Naive B cell (primary cell): Measurements from ENCODE around the gene HCRTR1. TPM values are rescaled to one million over a fixed set of nuclear protein-coding genes. Genes with fewer than 3 reads are reported as not detected.

ENCODE experiments used
- ATAC-seq, 2 donors: fragments of 150-1000 bp; cut with Tn5 transposase; 2 replicates each; pipeline ENCODE4 v1.10.0; 2021; ENCODE audit warnings: low read depth in 2 of 2, mild to moderate bottlenecking in 2 of 2, moderate library complexity in 2 of 2
- DNase-seq: peaks from one replicate; pipeline ENCODE4 v3.0.0; 2022
- H3K27ac Mint-ChIP-seq, 6 donors: one replicate each; pipeline ENCODE4 v1.8.0; 2020 to 2022; ENCODE audit warnings: mild to moderate bottlenecking in 6 of 6, mixed read lengths in 6 of 6, moderate library complexity in 5 of 6, inconsistent platforms in 2 of 6
- H3K27me3 Mint-ChIP-seq, 3 donors: one replicate each; pipeline ENCODE4 v1.8.0; 2021 to 2022; ENCODE audit warnings: mixed read lengths in 3 of 3, mild to moderate bottlenecking in 1 of 3
- H3K36me3 Mint-ChIP-seq, 2 donors: one replicate each; pipeline ENCODE4 v1.8.0; 2020 to 2022; ENCODE audit warnings: mixed read lengths in 2 of 2, inconsistent platforms in 1 of 2, mild to moderate bottlenecking in 1 of 2
- H3K4me1 Mint-ChIP-seq, 3 donors: one replicate each; pipeline ENCODE4 v1.8.0; 2020 to 2022; ENCODE audit warnings: mixed read lengths in 3 of 3, inconsistent platforms in 1 of 3, mild to moderate bottlenecking in 1 of 3, moderate library complexity in 1 of 3
- H3K4me3 Mint-ChIP-seq, 8 donors: one replicate each; pipeline ENCODE4 v1.8.0; 2020 to 2022; ENCODE audit warnings: mild to moderate bottlenecking in 8 of 8, mixed read lengths in 8 of 8, moderate library complexity in 8 of 8, inconsistent platforms in 2 of 8
- H3K9me3 Mint-ChIP-seq, 7 donors: one replicate each; pipeline ENCODE4 v1.8.0; 2020 to 2022; ENCODE audit warnings: mixed read lengths in 7 of 7, mild to moderate bottlenecking in 5 of 7, inconsistent platforms in 2 of 7, moderate library complexity in 1 of 7
- polyA plus RNA-seq, 6 donors: library from polyadenylated mRNA; unstranded; fragments of 300-500 nt; fragmentation: Illumina TruSeq; gene quantifications; one replicate each; pipeline ENCODE4 v1.2.3, GENCODE V29; 2021; ENCODE audit warnings: low read depth in 6 of 6

HCRTR1 gene
- polyA plus RNA-seq, 6 donors from 2014 or later: not detected

GRCh38 chr1:31657020-31657804 is 39.7 kb downstream of the HCRTR1 start:
- H3K27me3 Mint-ChIP-seq: peaks cover 4 to 44% (median 33%) of the 10 kb centered on the region in 3 donors
- no peaks in the 10 kb centered on the region for H3K4me1 Mint-ChIP-seq
- H3K4me3 Mint-ChIP-seq: no peak overlapping the region
- DNase-seq: no peak
- H3K9me3 Mint-ChIP-seq: no peaks in the 10 kb centered on the region
- H3K36me3 Mint-ChIP-seq: no peaks in the 10 kb centered on the region
- ATAC-seq: no peak
- H3K27ac Mint-ChIP-seq: no peak overlapping the region

GRCh38 chr1:31657972-31658510 is 40.6 kb downstream of the HCRTR1 start:
- no peak overlapping the region for H3K4me3 Mint-ChIP-seq
- ATAC-seq (no peak), DNase-seq (no peak)
- no peaks in the 10 kb centered on the region for H3K36me3 Mint-ChIP-seq
- no peaks in the 10 kb centered on the region for H3K9me3 Mint-ChIP-seq
- peaks cover 4 to 47% (median 37%) of the 10 kb centered on the region in 3 donors for H3K27me3 Mint-ChIP-seq
- H3K4me1 Mint-ChIP-seq: no peaks in the 10 kb centered on the region
- no peak overlapping the region for H3K27ac Mint-ChIP-seq

- peak overlapping the region in 1 of 8 donors; percentile 1 for H3K4me3 Mint-ChIP-seq
- H3K36me3 Mint-ChIP-seq: no peaks in the 10 kb centered on the region
- ATAC-seq (no peak), DNase-seq (no peak)
- H3K9me3 Mint-ChIP-seq: no peaks in the 10 kb centered on the region
- peaks cover 0 to 3% (median 0%) of the 10 kb centered on the region in 3 donors for H3K4me1 Mint-ChIP-seq
- H3K27me3 Mint-ChIP-seq: peaks cover 4 to 50% (median 41%) of the 10 kb centered on the region in 3 donors
- no peak overlapping the region for H3K27ac Mint-ChIP-seq
These were observed 41.2 kb downstream of the HCRTR1 start for GRCh38 chr1:31658721-31659120.

- Mint-ChIP-seq H3K27ac (no peak overlapping the region), H3K4me3 (no peak overlapping the region), H3K27me3 (peaks cover 4 to 43% (median 41%) of the 10 kb centered on the region in 3 donors), H3K4me1 (peaks cover 0 to 5% (median 2%) of the 10 kb centered on the region in 3 donors), H3K9me3 (no peaks in the 10 kb centered on the region), H3K36me3 (no peaks in the 10 kb centered on the region)
- DNase-seq: no peak
- no peak for ATAC-seq
These were observed 42.4 kb downstream of the HCRTR1 start for GRCh38 chr1:31659889-31660288.

- no peak for ATAC-seq
- no peaks in the 10 kb centered on the region for H3K9me3 Mint-ChIP-seq
- H3K4me3 Mint-ChIP-seq: no peak overlapping the region
- DNase-seq: no peak
- H3K27ac Mint-ChIP-seq: no peak overlapping the region
- H3K27me3 Mint-ChIP-seq: peaks cover under 1 to 34% (median 32%) of the 10 kb centered on the region in 3 donors
- H3K4me1 Mint-ChIP-seq: peaks cover 0 to 5% (median 2%) of the 10 kb centered on the region in 3 donors
- no peaks in the 10 kb centered on the region for H3K36me3 Mint-ChIP-seq
These were observed 43.5 kb downstream of the HCRTR1 start for GRCh38 chr1:31660871-31661455.

- Mint-ChIP-seq H3K4me1 (peaks cover 0 to 9% (median 2%) of the 10 kb centered on the region in 3 donors), H3K27ac (no peak overlapping the region), H3K9me3 (no peaks in the 10 kb centered on the region), H3K36me3 (no peaks in the 10 kb centered on the region), H3K27me3 (peaks cover 0 to 26% (median 23%) of the 10 kb centered on the region in 3 donors), H3K4me3 (no peak overlapping the region)
- DNase-seq (no peak), ATAC-seq (no peak)
These were observed 44.4 kb downstream of the HCRTR1 start for GRCh38 chr1:31661856-31662255.

- H3K4me3 Mint-ChIP-seq: no peak overlapping the region
These were observed 45.0 kb downstream of the HCRTR1 start for GRCh38 chr1:31662463-31662862.

GRCh38 chr1:31663622-31664452 is 46.3 kb downstream of the HCRTR1 start:
- H3K27ac Mint-ChIP-seq: no peak overlapping the region
- DNase-seq (peak; percentile 57), ATAC-seq (peak in 1 of 2 donors; percentile 61)
- no peaks in the 10 kb centered on the region for H3K36me3 Mint-ChIP-seq
- peak overlapping the region in 1 of 8 donors; percentile 11 for H3K4me3 Mint-ChIP-seq
- H3K9me3 Mint-ChIP-seq: no peaks in the 10 kb centered on the region
- H3K4me1 Mint-ChIP-seq: peaks cover 0 to 9% (median 2%) of the 10 kb centered on the region in 3 donors
- peaks cover 1 to 21% (median 12%) of the 10 kb centered on the region in 3 donors for H3K27me3 Mint-ChIP-seq

More at GRCh38 chr1:31662463-31662862, 45.0 kb downstream of the HCRTR1 start:
- Mint-ChIP-seq H3K27ac (no peak overlapping the region), H3K36me3 (no peaks in the 10 kb centered on the region), H3K27me3 (peaks cover 0 to 20% (median 18%) of the 10 kb centered on the region in 3 donors), H3K9me3 (no peaks in the 10 kb centered on the region), H3K4me1 (peaks cover 0 to 9% (median 2%) of the 10 kb centered on the region in 3 donors)
- DNase-seq (no peak), ATAC-seq (no peak)

GRCh38 chr1:31664528-31664927 is 47.0 kb downstream of the HCRTR1 start:
- Mint-ChIP-seq H3K36me3 (no peaks in the 10 kb centered on the region), H3K9me3 (no peaks in the 10 kb centered on the region), H3K4me3 (no peak overlapping the region), H3K27me3 (peaks cover 8 to 28% (median 19%) of the 10 kb centered on the region in 3 donors), H3K4me1 (peaks cover 3 to 13% (median 4%) of the 10 kb centered on the region in 3 donors), H3K27ac (peak overlapping the region in 1 of 6 donors; percentile 68)
- ATAC-seq (no peak), DNase-seq (no peak)

GRCh38 chr1:31665234-31665878 is 47.9 kb downstream of the HCRTR1 start:
- peaks cover 11 to 19% (median 13%) of the 10 kb centered on the region in 3 donors for H3K4me1 Mint-ChIP-seq
- H3K36me3 Mint-ChIP-seq: peaks cover 0 to 6% of the 10 kb centered on the region in 2 donors
- peaks cover 16 to 37% (median 28%) of the 10 kb centered on the region in 3 donors for H3K27me3 Mint-ChIP-seq
- ATAC-seq: no peak
- H3K4me3 Mint-ChIP-seq: no peak overlapping the region
- H3K27ac Mint-ChIP-seq: no peak overlapping the region
- DNase-seq: no peak
- H3K9me3 Mint-ChIP-seq: no peaks in the 10 kb centered on the region

- Mint-ChIP-seq H3K4me1 (peaks cover 13 to 20% (median 16%) of the 10 kb centered on the region in 3 donors), H3K27me3 (peaks cover 20 to 46% (median 38%) of the 10 kb centered on the region in 3 donors), H3K36me3 (peaks cover 0 to 8% of the 10 kb centered on the region in 2 donors), H3K27ac (peak overlapping the region in 2 of 6 donors; percentile 86 to 91), H3K4me3 (no peak overlapping the region), H3K9me3 (no peaks in the 10 kb centered on the region)
- DNase-seq (no peak), ATAC-seq (no peak)
These were observed 48.9 kb downstream of the HCRTR1 start for GRCh38 chr1:31666263-31666963.

- DNase-seq (no peak), ATAC-seq (no peak)
- Mint-ChIP-seq H3K9me3 (no peaks in the 10 kb centered on the region), H3K27me3 (peaks cover 25 to 54% (median 46%) of the 10 kb centered on the region in 3 donors), H3K27ac (no peak overlapping the region), H3K36me3 (peaks cover 0 to 8% of the 10 kb centered on the region in 2 donors), H3K4me1 (peaks cover 13 to 20% (median 16%) of the 10 kb centered on the region in 3 donors), H3K4me3 (no peak overlapping the region)
These were observed 49.7 kb downstream of the HCRTR1 start for GRCh38 chr1:31667065-31667785.
